GM21423 (cell line): ENCODE measurements around the gene CHID1.
A peak's percentile ranks its signal among the peaks of the same experiment; 100 is the strongest.

Experiments used
- ATAC-seq: cut with Tn5 transposase; IDR thresholded peaks from one replicate; pipeline ENCODE4 v1.9.1; 2021; ENCODE audit warnings: mild to moderate bottlenecking, moderate library complexity; ENCODE audit not compliant: unreplicated experiment

CHID1 gene

DNA sequence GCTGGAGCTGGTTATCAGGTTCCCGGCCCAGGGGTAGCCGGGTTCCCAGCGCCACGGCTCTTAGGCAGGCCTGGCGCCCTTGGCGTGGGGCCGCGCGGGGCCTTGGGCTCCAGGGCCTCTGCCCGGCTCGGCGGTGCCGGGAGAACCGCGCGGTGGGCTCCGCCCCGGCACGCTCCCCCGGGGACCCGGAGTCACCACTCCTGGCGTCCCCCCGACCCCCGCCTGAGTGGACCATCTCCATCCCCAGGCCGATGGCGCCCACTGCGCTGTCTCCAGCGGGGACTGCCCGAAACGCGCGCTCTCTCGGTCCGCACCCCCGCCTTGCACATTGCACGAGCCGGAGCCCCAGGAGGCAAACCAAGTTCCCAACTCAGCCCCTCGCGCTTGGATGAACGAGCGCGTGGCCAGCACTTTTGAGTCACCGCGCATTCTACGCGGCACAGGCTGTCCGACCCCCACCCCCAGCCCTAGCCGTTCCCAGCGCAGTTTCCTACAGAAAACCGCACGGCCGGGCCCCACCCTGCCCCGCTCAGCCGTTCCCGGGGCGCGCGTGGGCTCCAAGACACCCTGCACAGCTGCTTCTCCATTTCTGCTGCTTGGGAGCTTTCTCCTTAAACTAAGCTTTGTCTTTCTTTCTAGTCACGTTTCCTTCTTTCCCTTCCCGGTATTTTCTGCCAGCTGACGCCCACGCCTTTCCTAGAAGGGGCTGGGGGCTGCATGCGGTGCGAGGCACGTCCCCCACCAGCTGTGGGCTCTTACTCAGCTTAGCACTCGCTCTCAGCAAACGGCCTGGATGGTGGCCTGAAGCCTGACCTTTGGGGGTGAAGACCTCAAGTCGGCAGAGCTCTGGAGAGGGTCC is 650 bp upstream of the CHID1 start:
- peak; percentile 30 for ATAC-seq

DNA sequence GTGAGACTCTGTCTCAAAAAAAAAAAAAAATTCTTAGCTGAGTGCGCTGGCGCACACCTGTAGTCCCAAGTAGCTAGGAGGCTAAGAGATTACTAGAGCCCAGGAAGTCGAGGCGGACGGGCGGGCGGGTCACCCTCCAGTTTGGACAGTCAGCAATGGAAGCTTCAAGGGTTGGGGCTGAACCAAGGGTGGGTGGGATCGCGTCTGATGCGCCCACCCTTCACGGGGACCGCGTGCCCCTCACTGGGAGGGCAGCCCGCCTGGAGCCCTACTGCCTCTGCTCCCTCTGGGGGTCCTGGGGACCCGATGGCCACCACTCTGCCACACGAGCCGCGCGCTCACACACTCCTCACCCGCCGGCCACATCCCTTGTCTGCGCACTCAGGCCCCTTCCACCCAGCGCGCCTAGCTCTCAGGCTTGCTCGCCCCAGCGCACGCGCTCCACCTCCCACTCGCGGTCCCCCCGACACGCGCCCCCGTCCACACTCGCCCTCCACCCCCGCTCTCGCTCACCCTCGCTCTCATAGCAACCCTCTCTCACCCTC is 494 bp downstream of the CHID1 start:
- no peak for ATAC-seq

- ATAC-seq = no peak
Measured at GRCh38 chr11:909406-909805, 1.2 kb downstream of the CHID1 start.

- ATAC-seq = no peak
Measured at GRCh38 chr11:908273-908672, 2.3 kb downstream of the CHID1 start.

GRCh38 chr11:907668-908067 is 2.9 kb downstream of the CHID1 start:
- ATAC-seq = no peak

DNA sequence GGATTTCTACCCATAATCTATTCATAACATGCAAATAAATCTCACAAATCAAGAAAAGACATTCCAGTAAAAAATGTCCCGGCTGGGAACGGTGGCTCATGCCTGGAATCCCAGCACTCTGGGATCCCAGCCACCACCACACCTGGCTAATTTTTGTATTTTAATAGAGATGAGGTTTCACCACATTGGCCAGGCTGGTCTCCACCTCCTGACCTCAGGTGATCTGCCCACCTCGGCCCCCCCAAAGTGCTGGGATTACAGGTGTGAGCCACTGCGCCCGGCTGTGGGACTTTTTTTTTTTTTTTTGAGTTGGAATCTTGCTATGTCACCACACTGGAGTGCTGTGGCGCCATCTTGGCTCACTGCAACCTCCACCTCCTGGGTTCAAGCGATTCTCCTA is 4.7 kb downstream of the CHID1 start:
- ATAC-seq = no peak

GRCh38 chr11:904380-904779 is 6.2 kb downstream of the CHID1 start:
- no peak for ATAC-seq

- no peak for ATAC-seq
Measured at GRCh38 chr11:901452-902061, 9.1 kb downstream of the CHID1 start.

- no peak for ATAC-seq
Measured at GRCh38 chr11:900545-900944, 10.1 kb downstream of the CHID1 start.

- ATAC-seq = no peak
Measured at GRCh38 chr11:899724-900123, 10.9 kb downstream of the CHID1 start.

DNA sequence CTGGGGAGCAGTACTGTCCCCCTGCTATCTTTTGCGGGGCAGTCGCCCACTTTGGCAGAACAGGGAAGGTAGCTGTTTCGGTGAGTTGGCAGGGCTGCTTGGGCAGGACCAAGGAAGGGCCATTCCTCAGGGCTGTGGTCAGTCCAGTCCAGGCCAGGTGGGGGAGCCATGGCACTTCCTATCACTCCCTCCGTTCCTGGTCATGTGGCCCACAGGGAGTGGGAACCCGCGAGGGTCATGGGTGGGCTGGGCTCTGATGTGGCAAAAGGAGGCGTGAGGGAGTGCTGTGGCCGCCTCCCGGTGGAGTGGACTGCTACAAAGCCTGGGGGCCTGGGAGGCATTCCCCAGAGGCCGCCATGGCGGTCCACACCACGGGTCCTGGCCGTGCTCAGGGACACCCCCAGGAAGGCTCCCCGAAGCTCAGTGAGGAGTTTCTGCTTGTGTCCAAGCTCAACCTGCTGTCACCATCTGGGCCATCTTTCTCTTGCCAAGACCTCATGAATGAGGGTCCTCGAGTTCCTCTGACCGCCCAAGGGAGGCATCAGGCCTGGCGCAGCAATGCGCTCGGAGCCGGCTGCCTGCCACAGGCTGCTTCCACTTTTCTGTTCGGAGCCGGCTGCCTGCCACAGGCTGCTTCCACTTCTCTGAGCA is 11.9 kb downstream of the CHID1 start:
- ATAC-seq = no peak

GRCh38 chr11:898143-898511 is 12.5 kb downstream of the CHID1 start:
- ATAC-seq = no peak

- no peak for ATAC-seq
Measured at GRCh38 chr11:897253-898142, 13.1 kb downstream of the CHID1 start.

GRCh38 chr11:895331-896110 is 15.1 kb downstream of the CHID1 start:
- no peak for ATAC-seq

- no peak for ATAC-seq
Measured at GRCh38 chr11:894575-895201, 15.9 kb downstream of the CHID1 start.

DNA sequence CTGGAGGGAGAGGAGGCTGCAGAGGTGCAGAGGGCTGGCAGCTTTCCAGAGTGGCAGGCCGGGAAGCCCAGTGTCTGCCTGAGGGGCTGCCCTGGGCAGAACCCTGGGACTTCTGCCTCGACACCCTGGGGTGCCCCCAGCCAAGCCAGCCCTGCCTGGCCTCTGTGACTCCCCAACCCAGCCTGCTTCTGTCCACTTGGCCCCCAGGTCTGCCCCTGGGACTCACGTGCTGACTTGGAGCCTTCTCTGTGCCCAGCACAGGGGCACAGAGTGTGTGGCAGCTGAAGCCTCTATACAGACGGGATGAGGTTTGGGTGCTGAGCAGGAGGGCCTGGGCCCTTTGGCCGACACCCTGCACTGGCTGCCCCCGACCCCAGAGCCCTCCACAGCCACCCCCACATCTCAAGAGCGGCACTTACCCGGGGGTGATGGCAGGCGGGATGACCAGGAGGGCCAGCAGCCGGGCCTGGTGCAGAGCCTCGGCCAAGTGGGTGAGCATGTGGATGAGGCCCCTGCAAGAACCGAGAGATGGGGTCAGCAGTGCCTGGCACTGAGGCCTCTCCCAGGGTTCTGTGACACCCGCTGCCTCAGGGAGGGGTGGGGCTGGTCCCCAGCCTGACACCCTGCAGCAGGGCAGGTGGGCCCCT is 17.5 kb downstream of the CHID1 start:
- no peak for ATAC-seq

- ATAC-seq = no peak
Measured at GRCh38 chr11:890794-891540, 19.6 kb downstream of the CHID1 start.

- ATAC-seq = no peak
Measured at GRCh38 chr11:889687-890475, 20.7 kb downstream of the CHID1 start.
